ENCODE measurements around the gene MTMR2. TPM values are rescaled to one million over a fixed set of nuclear protein-coding genes. Genes with fewer than 3 reads are reported as not detected.
"Not testable (repeated sequence)": the region's sequence is repeated elsewhere in the genome, so short reads cannot be mapped to it uniquely, and the experiment has no call there.

The MTMR2 gene
- total RNA-seq, 1 experiment from 2014 or later, result 28.9 TPM

- no peak for DNase-seq (ENCODE audit: low spot score)
Observed at GRCh38 chr11:95816037-95816436, 107.9 kb downstream of the MTMR2 start.

GRCh38 chr11:95811052-95811451 lies 112.9 kb downstream of the MTMR2 start:
- DNase-seq (ENCODE audit: low spot score), result not testable (repeated sequence)

GRCh38 chr11:95806464-95806863 lies 117.4 kb downstream of the MTMR2 start:
- DNase-seq (ENCODE audit: low spot score), result not testable (repeated sequence)

- DNase-seq (ENCODE audit: low spot score), result no peak
Observed at GRCh38 chr11:95805869-95806268, 118.0 kb downstream of the MTMR2 start.

GRCh38 chr11:95803973-95804372 lies 119.9 kb downstream of the MTMR2 start:
- no peak for DNase-seq (ENCODE audit: low spot score)

GRCh38 chr11:95802806-95803205 lies 121.1 kb downstream of the MTMR2 start:
- no peak for DNase-seq (ENCODE audit: low spot score)

- no peak for DNase-seq (ENCODE audit: low spot score)
Observed at GRCh38 chr11:95800438-95800837, 123.5 kb downstream of the MTMR2 start.

GRCh38 chr11:95799546-95799945 lies 124.4 kb downstream of the MTMR2 start:
- no peak for DNase-seq (ENCODE audit: low spot score)

GRCh38 chr11:95796501-95796900 lies 127.4 kb downstream of the MTMR2 start:
- no peak for DNase-seq (ENCODE audit: low spot score)

- no peak for DNase-seq (ENCODE audit: low spot score)
Observed at GRCh38 chr11:95795627-95796295, 128.1 kb downstream of the MTMR2 start.

GRCh38 chr11:95794086-95794485 lies 129.8 kb downstream of the MTMR2 start:
- DNase-seq (ENCODE audit: low spot score), result no peak

- no peak for DNase-seq (ENCODE audit: low spot score)
Observed at GRCh38 chr11:95793116-95793515, 130.8 kb downstream of the MTMR2 start.

GRCh38 chr11:95792700-95793099 lies 131.2 kb downstream of the MTMR2 start:
- no peak for DNase-seq (ENCODE audit: low spot score)

GRCh38 chr11:95792200-95792599 lies 131.7 kb downstream of the MTMR2 start:
- no peak for DNase-seq (ENCODE audit: low spot score)

GRCh38 chr11:95791709-95792033 lies 132.2 kb downstream of the MTMR2 start:
- no peak for DNase-seq (ENCODE audit: low spot score)

- peak; percentile 51 for DNase-seq (ENCODE audit: low spot score)
Observed at GRCh38 chr11:95790933-95791708, 132.8 kb downstream of the MTMR2 start.

- peak; percentile 97 for DNase-seq (ENCODE audit: low spot score)
Observed at GRCh38 chr11:95790123-95790932, 133.6 kb downstream of the MTMR2 start, which contains the start of gene CEP57. Gene CEP57, plus strand, starts transcription at chr11:95790498. Its CDS starts 201 bp downstream, at chr11:95790699.

- peak; percentile 99 for DNase-seq (ENCODE audit: low spot score)
Observed at GRCh38 chr11:95789506-95790122, 134.3 kb downstream of the MTMR2 start, which contains the start of gene FAM76B. Gene FAM76B, minus strand, starts transcription at chr11:95789782. Its CDS starts 304 bp downstream, at chr11:95789478.

- DNase-seq (ENCODE audit: low spot score), result peak; percentile 21
Observed at GRCh38 chr11:95788921-95789505, 134.9 kb downstream of the MTMR2 start.

Measured in H4 (cell line).